Loucy (cell line): Measurements from ENCODE around the gene MAN2A1.

Source experiments
- EZH2phosphoT487 ChIP-seq: fragments of 200-600 bp; IDR thresholded peaks from 2 replicates; pipeline ENCODE4 v1.6.1; 2018; ENCODE audit warnings: antibody characterized with exemption, mild to moderate bottlenecking, moderate library complexity, borderline replicate concordance
- TF ChIP-seq, protein P1 (sequence below): fragments of 200-600 bp; sonication (generic); conservative IDR thresholded peaks from 2 replicates; pipeline ENCODE4 v1.5.1; 2014; ENCODE audit warnings: mild to moderate bottlenecking, antibody characterized with exemption, low read length

DNA sequence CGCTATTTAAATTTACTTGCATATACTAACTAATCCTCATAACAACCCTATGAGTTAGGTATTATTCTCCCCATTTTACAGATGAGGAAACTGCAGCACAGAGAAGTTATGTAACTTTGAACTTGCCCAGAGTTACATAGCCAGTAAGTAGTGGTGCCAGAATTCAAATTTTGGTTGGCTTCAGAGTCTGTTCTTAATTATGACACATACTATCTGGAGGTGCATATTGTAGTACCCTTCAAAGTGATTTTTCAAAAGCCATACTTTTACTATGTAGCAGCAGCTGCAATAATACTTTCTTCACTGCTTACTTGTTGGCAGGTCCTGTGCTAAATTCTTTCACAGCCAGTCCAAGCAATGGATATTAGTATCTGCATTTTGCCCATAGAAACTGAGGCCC lies 16.4 kb downstream of the MAN2A1 start:
- TF ChIP-seq, protein P1, sequence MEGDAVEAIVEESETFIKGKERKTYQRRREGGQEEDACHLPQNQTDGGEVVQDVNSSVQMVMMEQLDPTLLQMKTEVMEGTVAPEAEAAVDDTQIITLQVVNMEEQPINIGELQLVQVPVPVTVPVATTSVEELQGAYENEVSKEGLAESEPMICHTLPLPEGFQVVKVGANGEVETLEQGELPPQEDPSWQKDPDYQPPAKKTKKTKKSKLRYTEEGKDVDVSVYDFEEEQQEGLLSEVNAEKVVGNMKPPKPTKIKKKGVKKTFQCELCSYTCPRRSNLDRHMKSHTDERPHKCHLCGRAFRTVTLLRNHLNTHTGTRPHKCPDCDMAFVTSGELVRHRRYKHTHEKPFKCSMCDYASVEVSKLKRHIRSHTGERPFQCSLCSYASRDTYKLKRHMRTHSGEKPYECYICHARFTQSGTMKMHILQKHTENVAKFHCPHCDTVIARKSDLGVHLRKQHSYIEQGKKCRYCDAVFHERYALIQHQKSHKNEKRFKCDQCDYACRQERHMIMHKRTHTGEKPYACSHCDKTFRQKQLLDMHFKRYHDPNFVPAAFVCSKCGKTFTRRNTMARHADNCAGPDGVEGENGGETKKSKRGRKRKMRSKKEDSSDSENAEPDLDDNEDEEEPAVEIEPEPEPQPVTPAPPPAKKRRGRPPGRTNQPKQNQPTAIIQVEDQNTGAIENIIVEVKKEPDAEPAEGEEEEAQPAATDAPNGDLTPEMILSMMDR = no peak
- TF ChIP-seq EZH2phosphoT487 = no peak
